Diencephalon (tissue), 1 donor: ENCODE data around the gene SRPRB. TPM values are rescaled to one million over a fixed set of nuclear protein-coding genes. Genes with fewer than 3 reads are reported as not detected.

Experiments used
- total RNA-seq: library from RNA; depleted of rRNA; stranded (reverse); fragments of >200 nt; gene quantifications from one replicate; pipeline ENCODE4 v1.2.3, GENCODE V29; 2014

The SRPRB gene, protein sequence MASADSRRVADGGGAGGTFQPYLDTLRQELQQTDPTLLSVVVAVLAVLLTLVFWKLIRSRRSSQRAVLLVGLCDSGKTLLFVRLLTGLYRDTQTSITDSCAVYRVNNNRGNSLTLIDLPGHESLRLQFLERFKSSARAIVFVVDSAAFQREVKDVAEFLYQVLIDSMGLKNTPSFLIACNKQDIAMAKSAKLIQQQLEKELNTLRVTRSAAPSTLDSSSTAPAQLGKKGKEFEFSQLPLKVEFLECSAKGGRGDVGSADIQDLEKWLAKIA
- total RNA-seq: 45.9 TPM

DNA sequence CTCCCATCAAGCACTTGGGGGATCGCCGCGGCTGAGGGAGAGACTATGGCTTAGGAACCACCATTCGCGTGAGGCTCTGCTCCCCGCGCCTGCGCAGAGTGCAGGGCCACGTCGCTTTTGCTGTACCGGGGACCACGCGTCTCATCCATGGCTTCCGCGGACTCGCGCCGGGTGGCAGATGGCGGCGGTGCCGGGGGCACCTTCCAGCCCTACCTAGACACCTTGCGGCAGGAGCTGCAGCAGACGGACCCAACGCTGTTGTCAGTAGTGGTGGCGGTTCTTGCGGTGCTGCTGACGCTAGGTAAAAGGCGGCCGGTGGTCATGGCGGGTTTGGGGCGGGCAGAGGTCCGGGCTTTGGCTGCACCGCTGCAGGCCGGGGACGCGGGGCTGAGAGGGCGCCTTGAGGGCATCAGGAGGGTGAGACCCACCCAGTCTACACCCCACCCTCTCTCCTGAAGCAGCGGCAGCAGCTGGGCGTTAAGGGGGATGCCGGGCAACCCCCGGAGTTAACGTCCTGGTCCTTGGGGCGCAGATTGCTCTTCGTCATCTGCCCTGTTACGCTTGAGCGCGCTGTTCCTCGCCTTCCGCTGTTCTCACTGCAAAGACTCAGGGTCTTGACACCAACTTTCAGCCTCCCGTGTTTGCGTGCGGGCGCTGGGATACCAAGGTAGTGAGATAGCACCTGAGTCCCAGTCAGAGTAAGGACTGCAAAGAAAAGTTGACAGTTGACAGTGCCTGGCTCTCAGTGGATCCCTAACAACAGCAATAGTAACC, at the start of gene SRPRB:
Gene SRPRB, plus strand, starts transcription at position 114 of the 774 bp plus-strand sequence. Its CDS starts 34 bp downstream, at position 148.

Other genes starting within 250 kb of the SRPRB start
- gene CDV3, start 232.1 kb upstream of the SRPRB start, total RNA-seq: 125 TPM
- 42.7 TPM for gene TOPBP1, start 143.9 kb upstream of the SRPRB start, total RNA-seq
- gene TF, start 59.4 kb upstream of the SRPRB start, total RNA-seq: 9.2 TPM
- 160 TPM for gene RAB6B, start 90.1 kb downstream of the SRPRB start, total RNA-seq
- gene SLCO2A1, start 224.1 kb downstream of the SRPRB start, total RNA-seq: 0.69 TPM